Measurements from ENCODE around the gene CNPY4.
A peak's percentile ranks its signal among the peaks of the same experiment; 100 is the strongest.

CNPY4 gene, protein sequence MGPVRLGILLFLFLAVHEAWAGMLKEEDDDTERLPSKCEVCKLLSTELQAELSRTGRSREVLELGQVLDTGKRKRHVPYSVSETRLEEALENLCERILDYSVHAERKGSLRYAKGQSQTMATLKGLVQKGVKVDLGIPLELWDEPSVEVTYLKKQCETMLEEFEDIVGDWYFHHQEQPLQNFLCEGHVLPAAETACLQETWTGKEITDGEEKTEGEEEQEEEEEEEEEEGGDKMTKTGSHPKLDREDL

DNA sequence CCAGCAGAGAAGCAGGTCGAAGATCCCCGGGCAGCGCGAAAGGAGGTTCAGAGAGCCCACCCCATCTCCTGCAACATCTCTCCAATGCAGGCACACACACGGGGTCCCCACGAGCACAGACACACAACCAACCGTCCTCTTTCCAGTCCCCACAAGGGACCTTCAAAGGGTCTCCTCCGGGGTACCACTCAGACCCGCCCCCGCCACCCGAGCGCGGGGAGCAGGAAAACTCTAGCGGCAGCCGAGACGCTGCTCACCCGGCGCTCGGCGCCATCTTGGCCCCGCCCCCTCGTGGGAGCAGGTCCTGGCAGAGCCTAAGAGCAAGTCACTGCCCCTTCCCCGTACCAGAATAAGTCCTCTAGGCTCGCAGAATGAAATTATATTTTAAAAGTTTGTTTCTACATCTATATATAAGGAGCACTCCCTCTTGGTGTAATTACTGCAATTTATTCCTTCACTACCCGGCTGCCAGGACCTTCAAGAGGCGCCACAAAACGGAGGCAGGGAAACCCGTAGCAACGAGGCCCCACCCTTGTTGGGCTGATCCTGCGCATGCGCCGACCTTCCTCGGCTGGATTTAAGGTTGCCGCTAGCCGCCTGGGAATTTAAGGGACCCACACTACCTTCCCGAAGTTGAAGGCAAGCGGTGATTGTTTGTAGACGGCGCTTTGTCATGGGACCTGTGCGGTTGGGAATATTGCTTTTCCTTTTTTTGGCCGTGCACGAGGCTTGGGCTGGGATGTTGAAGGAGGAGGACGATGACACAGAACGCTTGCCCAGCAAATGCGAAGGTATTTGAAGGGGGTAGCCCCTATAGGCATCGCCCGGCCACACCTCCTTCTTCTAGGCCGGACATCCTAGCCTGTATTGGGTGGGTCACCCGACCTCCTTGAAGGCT is at the start of gene CNPY4, which contains the start of gene TAF6:
Gene CNPY4 (plus strand): TSS at position 563 of the 898 bp plus-strand sequence. CDS start 111 bp downstream, at position 674.
Gene TAF6 (minus strand): TSS at position 287 of the 898 bp plus-strand sequence. CDS start 5,149 bp downstream, outside the sequence.
- peak; percentile 96 to 97 for DNase-seq

GRCh38 chr7:100069991-100070390 is 49.4 kb upstream of the CNPY4 start:
- DNase-seq = no peak

- no peak for DNase-seq
Observed at GRCh38 chr7:100071018-100071723, 48.3 kb upstream of the CNPY4 start.

DNA sequence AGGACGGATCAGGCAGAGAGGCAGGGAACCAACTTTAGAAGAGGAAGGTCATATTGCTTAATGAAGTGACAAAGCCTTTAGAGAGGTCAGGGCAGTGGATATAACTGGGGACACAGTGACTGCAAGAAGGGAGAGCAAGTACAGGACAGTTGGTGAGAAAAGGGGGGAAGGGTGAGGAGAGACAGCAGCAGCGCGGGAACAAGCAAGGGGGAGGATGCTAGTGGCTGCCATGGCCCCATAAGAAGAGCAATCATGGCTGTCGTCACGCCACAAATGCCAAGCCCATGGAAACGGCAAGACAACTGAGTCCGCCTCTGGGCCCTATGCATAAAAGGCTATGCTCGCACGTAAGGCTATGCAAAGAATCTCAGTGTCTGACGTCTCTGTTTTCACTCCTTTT is 47.0 kb upstream of the CNPY4 start:
- no peak for DNase-seq

DNA sequence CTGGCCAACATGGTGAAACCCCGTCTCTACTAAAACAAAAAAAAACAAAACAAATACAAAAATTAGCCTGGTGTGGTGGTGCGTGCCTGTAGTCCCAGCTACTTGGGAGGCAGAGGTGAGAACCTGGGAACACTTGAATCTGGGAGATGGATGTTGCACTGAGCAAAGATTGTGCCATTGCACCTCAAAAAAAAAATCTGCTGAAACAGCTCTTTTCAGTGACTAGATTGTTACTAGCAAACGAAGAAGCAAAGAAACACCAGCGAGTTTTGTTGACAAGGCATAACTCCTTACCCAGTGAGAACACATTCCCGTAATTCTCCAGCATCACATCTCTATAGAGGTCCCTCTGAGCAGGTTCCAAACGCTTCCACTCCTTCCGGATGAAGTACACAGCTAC is 44.6 kb upstream of the CNPY4 start:
- no peak for DNase-seq

GRCh38 chr7:100075418-100075817 is 44.0 kb upstream of the CNPY4 start:
- DNase-seq = no peak

- DNase-seq = no peak
Observed at GRCh38 chr7:100077205-100077604, 42.2 kb upstream of the CNPY4 start.

DNA sequence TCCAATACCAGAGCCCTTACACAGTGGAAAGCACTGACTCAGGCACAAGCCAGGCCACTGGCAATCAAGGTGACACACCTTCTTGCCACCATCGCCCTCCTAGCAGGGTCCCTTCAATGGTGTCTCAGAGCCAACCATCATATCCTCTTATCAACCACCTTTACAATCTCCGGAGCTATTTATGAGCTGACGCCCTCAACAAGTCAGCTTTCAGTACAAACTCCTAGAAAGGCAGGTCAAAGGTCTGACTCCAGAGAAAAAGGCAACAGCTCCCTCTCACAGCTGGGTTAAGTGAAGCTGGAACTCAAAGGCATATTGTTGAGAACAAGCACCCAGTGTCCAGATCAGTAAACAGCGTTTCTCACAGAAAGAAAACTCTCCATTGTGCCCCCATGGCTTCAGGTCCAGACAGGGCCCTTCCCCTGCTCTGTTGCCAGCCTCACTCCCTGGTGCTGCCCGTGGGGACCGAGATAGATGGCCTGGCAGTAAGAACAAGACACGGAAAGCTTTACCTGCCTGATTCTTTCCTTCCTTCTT is 40.3 kb upstream of the CNPY4 start:
- no peak for DNase-seq

- no peak for DNase-seq
Observed at GRCh38 chr7:100080907-100081534, 38.4 kb upstream of the CNPY4 start.

GRCh38 chr7:100081535-100082102 is 37.8 kb upstream of the CNPY4 start, which contains the start of gene ZNF3:
Gene ZNF3 (minus strand): TSS chr7:100081723. CDS start chr7:100077357, 4,366 bp downstream.
- DNase-seq = peak; percentile 97 to 98

DNA sequence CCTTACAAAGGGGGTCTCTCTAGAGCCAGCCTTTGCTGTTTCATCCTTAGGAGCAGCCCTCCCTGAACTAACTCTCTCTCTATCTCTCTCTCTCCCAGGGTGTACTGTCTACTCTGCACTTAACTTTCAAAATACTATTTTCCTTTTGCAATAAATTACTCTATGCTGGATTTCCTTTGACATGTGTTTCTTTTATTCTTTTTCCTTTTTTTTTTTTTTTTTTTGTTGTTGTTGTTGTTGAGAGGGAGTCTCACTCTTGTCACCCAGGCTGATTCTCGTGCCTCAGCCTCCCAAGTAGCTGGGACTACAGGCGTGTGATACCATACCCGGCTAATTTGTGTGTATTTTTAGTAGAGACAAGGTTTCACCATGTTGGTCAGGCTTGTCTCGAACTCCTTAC is 36.5 kb upstream of the CNPY4 start:
- DNase-seq = no peak

DNA sequence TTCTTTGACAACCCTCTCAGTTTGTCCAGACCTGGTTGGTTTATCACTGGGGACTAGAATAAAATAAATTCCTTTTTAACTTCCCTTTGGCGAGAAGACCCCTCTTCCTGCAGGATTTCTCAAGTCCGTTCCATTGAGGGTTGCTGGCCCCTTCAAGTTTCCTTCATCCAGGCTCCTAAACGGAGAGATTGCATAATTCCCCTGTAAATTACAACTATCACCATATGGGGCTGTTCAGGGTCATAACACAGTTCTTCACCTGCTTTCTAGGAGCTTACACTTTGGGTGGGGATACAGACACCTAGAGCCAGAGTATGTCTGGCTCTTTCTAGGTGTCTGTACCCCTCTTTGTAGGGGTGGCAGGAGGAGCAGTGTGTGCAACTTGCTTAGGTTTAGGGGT is 33.9 kb upstream of the CNPY4 start:
- no peak for DNase-seq

DNA sequence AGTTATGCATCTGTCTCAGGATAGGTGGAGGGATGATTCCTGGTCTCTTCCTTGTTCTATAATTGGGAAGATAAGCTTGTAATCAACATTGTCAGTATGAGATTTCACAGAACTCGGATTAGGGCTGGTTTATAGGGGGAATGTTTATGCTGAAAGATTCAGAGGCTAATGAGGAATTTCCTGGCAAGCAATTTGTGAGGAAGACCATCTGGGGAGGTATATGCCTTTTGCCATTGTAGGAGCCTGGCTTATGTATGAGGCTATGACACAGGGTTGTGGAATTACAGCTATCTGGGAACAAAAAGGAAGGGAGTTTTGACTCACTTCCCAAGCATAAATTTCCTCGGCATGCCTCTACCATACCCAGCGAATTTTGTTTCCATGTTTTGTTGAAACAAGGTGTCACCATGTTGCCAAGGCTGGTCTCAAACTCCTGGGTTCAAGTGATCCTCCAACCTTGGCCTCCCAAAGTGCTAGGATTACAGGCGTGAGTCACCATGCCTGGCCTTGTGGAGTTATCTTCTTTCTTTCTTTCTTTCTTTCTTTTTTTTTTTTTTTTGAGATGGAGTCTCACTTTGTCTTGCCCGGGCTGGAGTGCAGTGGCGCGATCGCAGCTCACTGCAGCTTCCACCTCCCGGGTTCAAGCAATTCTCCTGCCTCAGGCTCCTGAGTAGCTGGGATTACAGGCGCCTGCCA is 32.2 kb upstream of the CNPY4 start:
- no peak for DNase-seq

GRCh38 chr7:100088095-100088620 is 31.3 kb upstream of the CNPY4 start:
- DNase-seq = no peak

DNA sequence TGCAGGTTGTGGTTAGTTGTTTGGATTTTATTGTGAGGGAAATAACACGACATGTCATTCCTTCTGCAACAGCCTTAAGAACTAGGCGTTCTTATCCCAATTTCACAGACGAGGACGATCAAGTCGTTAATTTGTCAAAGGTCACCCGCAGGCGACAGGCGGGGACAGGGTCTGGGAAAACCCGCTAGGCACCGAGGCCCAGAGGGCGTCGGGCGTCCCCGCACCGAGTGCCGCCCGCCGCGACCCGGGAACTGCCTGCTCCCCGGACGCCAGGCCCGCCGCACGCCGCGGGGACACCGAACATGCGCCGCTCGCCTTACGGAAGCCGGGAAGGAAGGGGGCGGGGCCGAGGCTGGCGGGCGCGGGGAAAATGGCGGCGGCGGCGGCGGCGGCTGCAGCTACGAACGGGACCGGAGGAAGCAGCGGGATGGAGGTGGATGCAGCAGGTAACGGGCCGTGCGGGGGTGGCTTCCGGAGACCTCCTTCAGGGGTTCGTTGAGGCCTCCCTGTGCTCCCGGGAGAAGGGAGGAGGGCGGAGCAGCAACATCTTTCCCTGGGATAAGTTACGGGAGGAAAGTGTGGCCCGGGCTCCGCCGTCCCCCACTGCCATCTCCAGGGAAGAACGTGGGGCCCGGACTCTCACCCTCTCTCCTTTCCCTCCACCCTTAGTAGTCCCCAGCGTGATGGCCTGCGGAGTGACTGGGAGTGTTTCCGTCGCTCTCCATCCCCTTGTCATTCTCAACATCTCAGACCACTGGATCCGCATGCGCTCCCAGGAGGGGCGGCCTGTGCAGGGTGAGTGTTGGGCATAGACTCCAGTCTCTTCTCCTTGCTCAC is 30.6 kb upstream of the CNPY4 start, which contains the start of gene COPS6:
Gene COPS6 (plus strand): TSS at position 349 of the 837 bp plus-strand sequence. CDS start 22 bp downstream, at position 371.
- DNase-seq = peak; percentile 90 to 91

- peak in 1 of 2 experiments; percentile 32 for DNase-seq
Observed at GRCh38 chr7:100089458-100090196, 29.8 kb upstream of the CNPY4 start.

DNA sequence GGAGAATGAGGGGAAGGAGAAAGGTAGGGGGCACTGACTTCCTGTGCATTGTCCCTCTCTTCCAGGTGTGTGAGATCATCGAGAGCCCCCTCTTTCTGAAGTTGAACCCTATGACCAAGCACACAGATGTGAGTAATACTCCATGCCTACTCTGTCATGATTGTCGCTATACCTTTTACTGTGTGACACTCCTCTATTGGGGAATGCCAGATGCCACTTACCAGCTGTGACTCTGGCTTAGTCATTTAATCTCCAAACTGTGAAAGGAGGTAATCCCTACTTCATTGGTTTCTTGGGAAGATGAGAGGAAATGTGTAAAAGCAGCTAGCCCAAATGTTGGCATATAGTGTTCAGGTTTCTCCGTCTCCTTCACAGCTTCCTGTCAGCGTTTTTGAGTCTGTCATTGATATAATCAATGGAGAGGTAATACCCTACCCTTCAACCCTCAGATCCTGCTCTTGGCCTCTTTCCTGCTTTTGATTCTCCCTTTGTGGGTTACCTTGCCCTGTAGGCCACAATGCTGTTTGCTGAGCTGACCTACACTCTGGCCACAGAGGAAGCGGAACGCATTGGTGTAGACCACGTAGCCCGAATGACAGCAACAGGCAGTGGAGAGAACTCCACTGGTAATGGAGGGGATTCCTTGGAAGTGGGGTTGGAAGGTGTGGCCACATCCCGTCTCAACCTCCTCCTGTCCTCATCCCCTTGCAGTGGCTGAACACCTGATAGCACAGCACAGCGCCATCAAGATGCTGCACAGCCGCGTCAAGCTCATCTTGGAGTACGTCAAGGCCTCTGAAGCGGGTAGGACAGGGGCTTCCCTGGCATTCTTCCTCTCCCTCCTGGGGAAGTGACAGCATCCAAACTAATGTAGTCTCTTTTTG is 28.7 kb upstream of the CNPY4 start:
- peak in 1 of 2 experiments; percentile 14 for DNase-seq

All from activated CD4-positive, alpha-beta T cell treated with anti-CD3 and anti-CD28 coated beads, Interleukin-2, amount 50 U/mL, for 48 hours (primary cell).